MG63 (cell line): ENCODE data around the gene ZNF768. TPM values are rescaled to one million over a fixed set of nuclear protein-coding genes. Genes with fewer than 3 reads are reported as not detected.
A peak's percentile ranks its signal among the peaks of the same experiment; 100 is the strongest.
"Not testable (repeated sequence)": the region's sequence is repeated elsewhere in the genome, so short reads cannot be mapped to it uniquely, and the experiment has no call there.

Experiments used
- DNase-seq: peaks from one replicate; pipeline ENCODE4 v3.0.0-alpha.2; 2020
- H3K27me3 ChIP-seq: fragments of 250-450 bp; sonication (Bioruptor Pico); 2 replicates; pipeline ENCODE4 v1.5.1; 2020; ENCODE audit warnings: mild to moderate bottlenecking, moderate library complexity
- H3K36me3 ChIP-seq: fragments of 250-450 bp; sonication (Bioruptor Pico); 2 replicates; pipeline ENCODE4 v1.5.1; 2020; ENCODE audit warnings: mild to moderate bottlenecking, moderate library complexity
- H3K4me3 ChIP-seq: fragments of 250-450 bp; sonication (Bioruptor Pico); 2 replicates; pipeline ENCODE4 v1.5.1; 2020; ENCODE audit warnings: mild to moderate bottlenecking, moderate library complexity
- H3K9me3 ChIP-seq: fragments of 250-450 bp; sonication (Bioruptor Pico); 2 replicates; pipeline ENCODE4 v1.5.1; 2020; ENCODE audit warnings: mild to moderate bottlenecking, moderate library complexity
- total RNA-seq: library from RNA; depleted of rRNA; stranded (reverse); fragments of >200 nt; shearing (Covaris generic); gene quantifications from 2 replicates; pipeline ENCODE4 v1.2.3, GENCODE V29; 2014; ENCODE audit warnings: low replicate concordance

The ZNF768 gene
- total RNA-seq, 1 experiment from 2014 or later: 72.9 TPM

- DNase-seq: no peak
- Histone ChIP-seq H3K36me3 (peaks cover 29% of the 10 kb centered on the region), H3K27me3 (no peaks in the 10 kb centered on the region), H3K9me3 (no peaks in the 10 kb centered on the region), H3K4me3 (peak overlapping the region; percentile 93)
Measured at GRCh38 chr16:30558789-30559377, 32.5 kb upstream of the ZNF768 start.

DNA sequence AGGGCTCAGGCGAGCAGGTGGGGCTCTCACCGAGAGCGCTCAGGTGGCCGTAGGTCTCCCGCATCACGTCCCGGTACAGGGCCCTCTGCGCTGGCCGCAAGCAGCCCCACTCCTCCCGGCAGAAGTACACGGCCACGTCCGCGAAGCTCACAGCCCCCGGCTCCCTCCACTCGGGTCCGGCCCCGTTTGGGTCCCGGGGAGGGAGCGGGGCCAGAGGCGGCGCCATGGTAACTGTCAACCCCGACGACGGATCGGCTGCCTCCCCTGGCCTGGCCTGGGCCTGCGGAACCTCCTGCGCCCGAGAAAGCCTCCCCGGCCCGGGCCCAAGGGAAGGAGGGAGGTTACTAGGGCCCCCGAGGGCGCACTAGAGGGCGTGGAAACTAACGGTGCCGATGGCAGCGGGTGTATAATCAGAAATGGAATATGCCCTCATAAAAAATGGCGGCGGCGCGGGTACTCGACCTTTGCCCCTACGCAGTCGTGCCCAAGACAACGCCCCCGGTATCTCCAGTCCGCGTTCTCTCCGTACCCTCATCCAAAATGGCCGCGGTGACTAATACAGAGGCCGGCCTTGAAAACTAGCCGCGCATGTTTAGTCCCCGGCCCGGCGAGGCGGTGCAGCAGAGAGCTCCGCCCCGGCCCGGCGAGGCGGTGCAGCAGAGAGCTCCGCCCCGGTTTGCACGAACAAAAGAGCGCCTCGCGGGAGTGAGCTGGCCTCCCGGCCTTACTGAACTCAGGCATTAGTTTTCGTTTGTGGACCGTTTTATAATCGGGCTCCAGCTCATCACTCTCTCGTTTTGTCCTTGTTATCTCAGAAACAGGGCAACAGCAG lies 31.8 kb upstream of the ZNF768 start, which contains the start of gene ZNF764:
TSS of gene ZNF764 (minus strand) at position 418 of the 832 bp plus-strand sequence. CDS start at position 226, 192 bp downstream.
- H3K36me3 ChIP-seq: peaks cover 36% of the 10 kb centered on the region
- DNase-seq: peak; percentile 99
- peak within 1 kb of the TSS; percentile 93 for H3K4me3 ChIP-seq
- no peaks in the 10 kb centered on the region for H3K27me3 ChIP-seq
- no peaks in the 10 kb centered on the region for H3K9me3 ChIP-seq

GRCh38 chr16:30557707-30557956 lies 31.3 kb upstream of the ZNF768 start:
- Histone ChIP-seq H3K36me3 (peaks cover 42% of the 10 kb centered on the region), H3K27me3 (no peaks in the 10 kb centered on the region), H3K4me3 (peak overlapping the region; percentile 93), H3K9me3 (no peaks in the 10 kb centered on the region)
- no peak for DNase-seq

DNA sequence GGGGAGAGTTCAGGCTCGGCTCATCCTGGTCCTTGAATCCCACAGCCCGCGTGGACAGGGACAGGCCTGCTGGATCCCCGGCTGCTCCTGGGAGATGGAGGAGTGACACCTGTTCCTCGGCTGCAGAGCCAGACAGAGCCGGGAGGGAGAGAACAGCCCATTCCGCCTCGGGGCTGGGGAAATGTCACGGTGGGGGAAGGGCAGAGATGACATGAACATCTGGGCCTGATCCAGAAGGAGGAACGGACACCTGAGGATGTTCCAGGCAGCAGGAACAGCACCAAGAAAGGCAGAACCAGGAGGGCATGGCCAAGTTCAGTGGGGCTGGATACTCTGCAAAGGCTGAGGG lies 29.7 kb upstream of the ZNF768 start:
- Histone ChIP-seq H3K4me3 (no peak overlapping the region), H3K27me3 (no peaks in the 10 kb centered on the region), H3K36me3 (peaks cover 42% of the 10 kb centered on the region), H3K9me3 (no peaks in the 10 kb centered on the region)
- DNase-seq: no peak

- Histone ChIP-seq H3K9me3 (no peaks in the 10 kb centered on the region), H3K36me3 (peaks cover 42% of the 10 kb centered on the region), H3K4me3 (no peak overlapping the region), H3K27me3 (no peaks in the 10 kb centered on the region)
- no peak for DNase-seq
Measured at GRCh38 chr16:30555315-30556124, 29.2 kb upstream of the ZNF768 start.

DNA sequence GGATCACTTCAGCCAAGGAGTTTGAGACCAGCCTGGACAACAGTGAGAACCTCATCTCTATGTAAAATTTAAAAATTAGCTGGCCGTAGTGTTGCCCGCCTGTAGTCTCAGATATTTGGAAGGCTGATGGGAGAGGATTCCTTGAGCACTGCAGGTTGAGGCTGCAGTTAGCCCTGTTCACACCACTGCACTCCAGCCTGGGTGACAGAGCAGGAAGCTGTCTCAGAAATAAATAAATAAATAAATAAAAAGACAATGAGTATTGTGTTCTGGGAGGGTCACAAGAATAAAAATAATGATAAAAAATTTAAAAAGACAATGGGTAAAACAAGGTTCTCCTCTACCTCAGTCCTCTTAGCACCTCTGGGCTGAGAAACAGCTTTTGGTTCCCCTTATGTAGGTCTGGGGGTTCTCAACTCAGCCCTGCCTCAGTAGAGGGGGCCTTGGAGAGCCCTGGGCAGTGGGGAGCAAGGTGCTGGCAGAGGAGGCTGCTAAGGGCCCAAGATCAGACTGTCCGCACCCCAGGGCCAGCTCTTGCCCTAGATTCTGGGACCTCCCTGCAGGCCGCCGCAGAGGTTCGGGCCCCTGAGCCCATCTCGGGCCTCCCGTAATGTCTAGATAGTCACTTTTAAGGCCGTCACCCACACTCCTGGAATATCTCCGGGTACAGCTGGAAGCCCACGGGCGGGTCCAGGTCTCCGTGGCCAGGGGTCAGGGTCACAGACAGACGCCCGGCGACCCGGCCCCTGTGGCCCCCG lies 28.4 kb upstream of the ZNF768 start:
- Histone ChIP-seq H3K9me3 (no peaks in the 10 kb centered on the region), H3K36me3 (peaks cover 42% of the 10 kb centered on the region), H3K4me3 (no peak overlapping the region), H3K27me3 (no peaks in the 10 kb centered on the region)
- no peak for DNase-seq

- H3K27me3 ChIP-seq: no peaks in the 10 kb centered on the region
- H3K4me3 ChIP-seq: no peak overlapping the region
- peaks cover 42% of the 10 kb centered on the region for H3K36me3 ChIP-seq
- DNase-seq: no peak
- H3K9me3 ChIP-seq: no peaks in the 10 kb centered on the region
Measured at GRCh38 chr16:30553393-30553899, 27.1 kb upstream of the ZNF768 start.

- DNase-seq: no peak
- Histone ChIP-seq H3K36me3 (peaks cover 42% of the 10 kb centered on the region), H3K4me3 (no peak overlapping the region), H3K9me3 (no peaks in the 10 kb centered on the region), H3K27me3 (no peaks in the 10 kb centered on the region)
Measured at GRCh38 chr16:30552956-30553355, 26.6 kb upstream of the ZNF768 start.

- H3K9me3 ChIP-seq: no peaks in the 10 kb centered on the region
- no peak for DNase-seq
- H3K36me3 ChIP-seq: peaks cover 42% of the 10 kb centered on the region
- no peaks in the 10 kb centered on the region for H3K27me3 ChIP-seq
- H3K4me3 ChIP-seq: no peak overlapping the region
Measured at GRCh38 chr16:30551781-30552180, 25.4 kb upstream of the ZNF768 start.

DNA sequence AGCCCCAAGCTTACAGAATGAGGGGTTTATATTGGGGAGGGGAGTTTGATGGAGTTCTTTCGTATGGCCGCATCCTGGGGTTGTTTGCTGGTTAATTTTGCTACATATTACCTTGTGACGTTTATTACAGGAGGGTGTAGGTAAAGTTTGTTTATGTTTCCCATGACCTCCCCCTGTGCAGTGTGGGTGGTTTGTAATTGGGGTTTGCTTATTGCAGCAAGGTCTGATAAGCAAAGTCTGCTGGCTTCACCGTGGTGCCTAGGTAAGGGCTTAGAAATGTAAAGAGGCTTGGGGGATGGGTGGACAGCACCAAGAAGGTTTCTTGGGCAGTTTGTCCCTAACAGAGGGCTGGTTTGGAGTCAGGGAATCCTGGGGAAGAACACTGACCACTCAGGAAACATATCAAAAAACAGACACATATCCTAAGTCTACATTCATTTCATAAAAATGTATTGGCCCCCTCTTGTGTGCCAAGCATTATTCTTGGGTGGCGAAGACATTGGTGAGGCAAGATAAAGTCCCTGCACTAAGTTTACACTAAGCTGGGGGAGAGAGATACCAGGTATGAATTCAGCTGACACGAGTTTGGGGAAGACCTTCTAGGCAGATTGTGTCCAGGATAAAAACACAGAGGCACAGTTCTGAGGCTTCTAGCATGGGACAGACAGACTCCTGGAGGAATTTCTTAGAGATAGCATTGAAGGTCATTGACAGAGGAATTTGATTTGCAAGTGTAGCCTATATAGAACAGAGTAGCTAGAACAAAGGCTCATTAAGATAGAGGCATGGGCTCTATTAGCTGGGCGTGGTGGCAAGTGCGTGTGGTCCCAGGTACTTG lies 22.3 kb upstream of the ZNF768 start:
- no peak for DNase-seq
- no peaks in the 10 kb centered on the region for H3K27me3 ChIP-seq

GRCh38 chr16:30546115-30546514 lies 19.7 kb upstream of the ZNF768 start:
- Histone ChIP-seq H3K4me3 (no peak overlapping the region), H3K27me3 (no peaks in the 10 kb centered on the region), H3K36me3 (no peaks in the 10 kb centered on the region), H3K9me3 (no peaks in the 10 kb centered on the region)
- no peak for DNase-seq

More for the DNA sequence above, 22.3 kb upstream of the ZNF768 start:
- Histone ChIP-seq H3K9me3 (no peaks in the 10 kb centered on the region), H3K4me3 (no peak overlapping the region), H3K36me3 (peaks cover 10% of the 10 kb centered on the region)

DNA sequence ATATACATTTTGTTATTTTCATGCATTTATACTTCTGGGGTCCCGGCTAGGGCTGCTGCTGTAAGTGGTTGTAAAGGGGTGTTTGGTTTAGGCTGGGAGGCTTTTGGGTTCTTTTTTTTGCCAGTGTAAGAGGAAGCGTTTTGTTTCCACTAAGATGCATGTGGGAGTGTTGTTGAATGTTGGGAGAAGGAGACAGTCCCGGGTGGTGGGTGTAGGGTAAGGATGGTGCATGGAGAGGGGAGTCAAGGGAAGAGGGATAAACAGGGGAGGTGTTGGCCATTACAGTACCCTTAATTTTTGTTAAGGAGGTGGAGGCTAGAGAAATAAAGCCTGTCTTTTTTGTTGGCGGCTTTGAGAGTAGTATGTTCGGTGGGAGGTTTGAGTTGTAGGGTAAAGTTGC lies 16.7 kb upstream of the ZNF768 start:
- H3K4me3 ChIP-seq: no peak overlapping the region

DNA sequence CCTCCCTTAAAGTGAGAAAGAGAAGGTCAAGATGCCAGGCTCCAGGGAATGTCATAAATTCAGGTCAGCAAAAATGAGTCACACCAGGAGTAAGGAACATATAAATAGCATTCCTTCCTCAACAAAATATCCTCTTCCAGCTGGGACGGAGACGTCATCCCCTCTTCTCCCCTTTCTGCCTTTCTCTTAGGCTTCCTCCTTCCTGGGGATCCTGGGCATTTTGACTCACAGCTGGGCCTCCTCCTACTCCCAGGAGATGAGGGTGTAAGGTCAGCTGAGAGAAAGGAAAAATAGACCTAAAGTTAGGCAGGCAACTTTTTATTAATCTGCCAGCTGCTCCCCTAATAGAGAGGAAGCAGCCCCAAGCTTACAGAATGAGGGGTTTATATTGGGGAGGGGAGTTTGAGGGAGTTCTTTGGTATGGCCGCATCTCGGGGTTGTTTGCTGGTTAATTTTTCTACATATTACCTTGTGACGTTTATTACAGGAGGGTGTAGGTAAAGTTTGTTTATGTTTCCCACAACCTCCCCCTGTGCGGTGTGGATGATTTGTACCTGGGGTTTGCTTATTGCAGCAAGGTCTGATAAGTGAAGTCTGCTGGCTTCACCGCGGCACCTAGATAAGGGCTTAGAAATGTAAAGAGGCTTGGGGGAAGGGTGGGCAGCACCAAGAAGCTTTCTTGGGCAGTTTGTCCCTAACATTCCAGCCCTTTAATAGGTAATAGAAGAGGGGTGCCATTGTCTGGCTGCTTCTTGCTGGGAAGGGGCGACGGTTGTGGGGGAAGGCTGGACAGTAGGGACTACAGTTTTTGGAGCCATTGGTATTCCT lies 15.3 kb upstream of the ZNF768 start:
- DNase-seq: no peak

More for the DNA sequence above, 16.7 kb upstream of the ZNF768 start:
- H3K27me3 ChIP-seq: no peaks in the 10 kb centered on the region
- DNase-seq: no peak
- H3K36me3 ChIP-seq: no peaks in the 10 kb centered on the region
- H3K9me3 ChIP-seq: no peaks in the 10 kb centered on the region

DNA sequence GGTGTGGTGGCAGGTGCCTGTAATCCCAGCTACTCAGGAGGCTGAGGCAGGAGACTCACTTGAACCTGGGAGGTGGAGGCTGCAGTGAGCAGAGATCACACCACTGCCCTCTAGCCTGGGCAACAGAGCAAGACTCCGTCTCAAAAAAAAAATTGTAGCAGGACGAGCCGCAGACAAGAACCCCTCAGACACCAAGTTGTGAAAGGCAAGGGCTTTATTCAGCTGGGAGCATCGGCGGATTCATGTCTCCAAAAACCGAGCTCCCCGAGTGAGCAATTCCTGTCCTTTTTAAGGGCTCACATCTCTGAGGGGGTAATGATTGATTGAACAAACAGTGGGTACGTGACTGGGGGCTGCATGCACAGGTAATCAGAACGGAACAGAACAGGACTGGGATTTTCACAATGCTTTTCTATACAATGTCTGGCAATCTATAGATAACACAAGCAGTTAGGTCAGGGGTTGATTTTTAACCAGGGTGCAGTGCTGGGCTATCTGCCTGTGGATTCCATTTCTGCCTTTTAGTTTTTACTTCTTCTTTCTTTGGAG lies 14.6 kb upstream of the ZNF768 start:
- not testable (repeated sequence) for DNase-seq, H3K9me3 ChIP-seq, H3K36me3 ChIP-seq, H3K27me3 ChIP-seq, H3K4me3 ChIP-seq

More for the DNA sequence above, 15.3 kb upstream of the ZNF768 start:
- Histone ChIP-seq H3K4me3 (no peak overlapping the region), H3K36me3 (peaks cover 3% of the 10 kb centered on the region), H3K9me3 (no peaks in the 10 kb centered on the region), H3K27me3 (no peaks in the 10 kb centered on the region)

GRCh38 chr16:30539986-30540526 lies 13.7 kb upstream of the ZNF768 start:
- not testable (repeated sequence) for H3K36me3 ChIP-seq, H3K4me3 ChIP-seq, H3K9me3 ChIP-seq, H3K27me3 ChIP-seq, DNase-seq
